MM.1S (cell line): Measurements from ENCODE around the gene CLRN3.

Experiments used
- DNase-seq: peaks from one replicate; pipeline ENCODE4 v3.0.0-alpha.2; 2015
- H2AFZ ChIP-seq: fragments of 300-600 bp; sonication (generic); 2 replicates; pipeline ENCODE4 v1.6.0; 2016; ENCODE audit warnings: antibody characterized with exemption, low read length
- H3F3A ChIP-seq: fragments of 300-600 bp; sonication (generic); 2 replicates; pipeline ENCODE4 v1.6.1; 2016; ENCODE audit warnings: mild to moderate bottlenecking, antibody characterized with exemption, low read length, moderate library complexity, mixed read lengths; ENCODE audit not compliant: insufficient read depth
- H3K27ac ChIP-seq: fragments of 300-600 bp; sonication (generic); 2 replicates; pipeline ENCODE4 v1.5.1; 2016; ENCODE audit warnings: mild to moderate bottlenecking, low read length
- H3K27me3 ChIP-seq: fragments of 300-600 bp; sonication (generic); replicated peaks from 2 replicates; pipeline ENCODE4 v1.6.0; 2016; ENCODE audit warnings: low read length; ENCODE audit not compliant: insufficient read depth
- H3K36me3 ChIP-seq: fragments of 300-600 bp; sonication (generic); replicated peaks from 2 replicates; pipeline ENCODE4 v1.6.1; 2016; ENCODE audit warnings: mild to moderate bottlenecking, low read length, mixed read lengths; ENCODE audit not compliant: insufficient read depth
- H3K4me1 ChIP-seq: fragments of 300-600 bp; sonication (generic); 2 replicates; pipeline ENCODE4 v1.6.1; 2016; ENCODE audit warnings: low read length, mixed read lengths
- H3K4me2 ChIP-seq: fragments of 300-600 bp; sonication (generic); 2 replicates; pipeline ENCODE4 v1.6.0; 2016; ENCODE audit warnings: low read depth, low read length
- H3K4me3 ChIP-seq: fragments of 300-600 bp; sonication (generic); 2 replicates; pipeline ENCODE4 v1.5.1; 2016; ENCODE audit warnings: low read length, mixed read lengths
- H3K79me2 ChIP-seq: fragments of 300-600 bp; sonication (generic); 2 replicates; pipeline ENCODE4 v1.6.1; 2016; ENCODE audit warnings: mixed run types, low read length, mixed read lengths
- H3K9ac ChIP-seq: fragments of 300-600 bp; sonication (generic); 2 replicates; pipeline ENCODE4 v1.6.1; 2016; ENCODE audit warnings: low read length, mixed read lengths
- H3K9me2 ChIP-seq: fragments of 300-600 bp; sonication (generic); replicated peaks from 2 replicates; pipeline ENCODE4 v1.6.1; 2016; ENCODE audit warnings: mild to moderate bottlenecking, low read length, mixed read lengths; ENCODE audit not compliant: insufficient read depth
- H3K9me3 ChIP-seq: fragments of 300-600 bp; sonication (generic); replicated peaks from 2 replicates; pipeline ENCODE4 v1.6.1; 2016; ENCODE audit warnings: mild to moderate bottlenecking, low read length, mixed read lengths; ENCODE audit not compliant: insufficient read depth
- H4K20me1 ChIP-seq: fragments of 300-600 bp; sonication (generic); 2 replicates; pipeline ENCODE4 v1.6.1; 2016; ENCODE audit warnings: mild to moderate bottlenecking, low read length, moderate library complexity, mixed read lengths; ENCODE audit not compliant: insufficient read depth
- EZH2 ChIP-seq: fragments of 300-600 bp; sonication (generic); optimal IDR thresholded peaks from 2 replicates; pipeline ENCODE3; 2017; ENCODE audit warnings: low read depth, mild to moderate bottlenecking, antibody characterized with exemption, low read length, mixed read lengths
- EZH2phosphoT487 ChIP-seq: fragments of 300-600 bp; sonication (generic); IDR thresholded peaks from 2 replicates; pipeline ENCODE4 v1.6.1; 2018; ENCODE audit warnings: antibody characterized with exemption, low read length
- TF ChIP-seq, protein P1 (sequence below): fragments of 300-600 bp; sonication (generic); IDR thresholded peaks from 2 replicates; pipeline ENCODE4 v1.5.1; 2016; ENCODE audit warnings: antibody characterized with exemption, low read length, mixed read lengths

The CLRN3 gene

DNA sequence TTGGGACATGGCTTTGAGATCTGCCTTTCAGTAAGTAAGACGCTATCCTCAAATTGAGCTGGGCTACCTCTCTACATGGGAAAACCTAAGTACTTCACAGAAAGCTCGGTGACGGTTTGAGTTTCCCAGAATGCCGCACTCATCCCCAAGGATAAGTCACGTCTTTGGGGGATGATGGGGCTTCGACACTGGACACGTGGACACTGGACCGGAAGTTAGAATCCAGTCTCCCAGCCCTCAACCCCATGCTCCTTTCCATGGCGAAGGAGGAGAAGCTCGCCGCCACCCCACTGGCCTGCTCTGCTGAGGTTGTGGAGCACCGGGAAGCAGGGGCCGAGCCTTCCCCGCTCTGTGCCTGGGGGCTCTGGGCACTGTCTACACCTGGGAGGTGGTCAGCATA lies 41.6 kb upstream of the CLRN3 start:
- Histone ChIP-seq H3K4me1 (no peaks in the 10 kb centered on the region), H3K79me2 (no peaks in the 10 kb centered on the region), H3F3A (no peaks in the 10 kb centered on the region), H3K9me2 (no peaks in the 10 kb centered on the region), H3K27ac (no peak overlapping the region), H3K9me3 (no peaks in the 10 kb centered on the region), H3K36me3 (no peaks in the 10 kb centered on the region), H3K27me3 (no peaks in the 10 kb centered on the region), H3K4me3 (no peak overlapping the region), H3K9ac (no peak overlapping the region), H3K4me2 (no peak overlapping the region), H4K20me1 (no peaks in the 10 kb centered on the region), H2AFZ (no peak overlapping the region)
- DNase-seq, result no peak
- TF ChIP-seq, protein P1, sequence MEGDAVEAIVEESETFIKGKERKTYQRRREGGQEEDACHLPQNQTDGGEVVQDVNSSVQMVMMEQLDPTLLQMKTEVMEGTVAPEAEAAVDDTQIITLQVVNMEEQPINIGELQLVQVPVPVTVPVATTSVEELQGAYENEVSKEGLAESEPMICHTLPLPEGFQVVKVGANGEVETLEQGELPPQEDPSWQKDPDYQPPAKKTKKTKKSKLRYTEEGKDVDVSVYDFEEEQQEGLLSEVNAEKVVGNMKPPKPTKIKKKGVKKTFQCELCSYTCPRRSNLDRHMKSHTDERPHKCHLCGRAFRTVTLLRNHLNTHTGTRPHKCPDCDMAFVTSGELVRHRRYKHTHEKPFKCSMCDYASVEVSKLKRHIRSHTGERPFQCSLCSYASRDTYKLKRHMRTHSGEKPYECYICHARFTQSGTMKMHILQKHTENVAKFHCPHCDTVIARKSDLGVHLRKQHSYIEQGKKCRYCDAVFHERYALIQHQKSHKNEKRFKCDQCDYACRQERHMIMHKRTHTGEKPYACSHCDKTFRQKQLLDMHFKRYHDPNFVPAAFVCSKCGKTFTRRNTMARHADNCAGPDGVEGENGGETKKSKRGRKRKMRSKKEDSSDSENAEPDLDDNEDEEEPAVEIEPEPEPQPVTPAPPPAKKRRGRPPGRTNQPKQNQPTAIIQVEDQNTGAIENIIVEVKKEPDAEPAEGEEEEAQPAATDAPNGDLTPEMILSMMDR, result no peak
- no peak for TF ChIP-seq EZH2
- TF ChIP-seq EZH2phosphoT487, result no peak

DNA sequence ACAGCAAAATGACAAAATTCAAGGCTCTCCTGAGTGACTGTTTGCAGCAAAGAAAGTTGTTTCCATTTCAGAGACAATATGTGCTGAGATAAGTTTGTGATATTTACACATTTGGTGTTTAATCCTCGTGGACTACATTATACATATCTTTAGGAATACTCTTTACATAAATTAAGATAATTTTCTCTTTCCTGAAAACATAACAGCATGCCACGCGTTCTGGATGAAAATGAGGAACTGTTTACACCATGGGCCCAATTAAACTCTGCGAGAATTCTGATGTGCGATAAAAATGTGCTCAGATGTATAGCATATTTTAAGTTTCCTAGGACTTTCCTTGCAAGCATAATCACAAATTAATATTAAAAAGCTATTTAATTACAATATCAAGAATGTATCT lies 40.5 kb upstream of the CLRN3 start:
- Histone ChIP-seq H3F3A (no peaks in the 10 kb centered on the region), H3K9me2 (no peaks in the 10 kb centered on the region), H3K9ac (no peak overlapping the region), H3K27me3 (no peaks in the 10 kb centered on the region), H3K4me2 (no peak overlapping the region), H2AFZ (no peak overlapping the region; the same call in 1 of the 2 replicates), H3K79me2 (no peaks in the 10 kb centered on the region), H3K4me1 (no peaks in the 10 kb centered on the region), H4K20me1 (no peaks in the 10 kb centered on the region), H3K4me3 (no peak overlapping the region), H3K36me3 (no peaks in the 10 kb centered on the region), H3K9me3 (no peaks in the 10 kb centered on the region), H3K27ac (no peak overlapping the region)
- DNase-seq, result no peak
- no peak for TF ChIP-seq EZH2
- TF ChIP-seq, protein P1, result no peak
- no peak for TF ChIP-seq EZH2phosphoT487

DNA sequence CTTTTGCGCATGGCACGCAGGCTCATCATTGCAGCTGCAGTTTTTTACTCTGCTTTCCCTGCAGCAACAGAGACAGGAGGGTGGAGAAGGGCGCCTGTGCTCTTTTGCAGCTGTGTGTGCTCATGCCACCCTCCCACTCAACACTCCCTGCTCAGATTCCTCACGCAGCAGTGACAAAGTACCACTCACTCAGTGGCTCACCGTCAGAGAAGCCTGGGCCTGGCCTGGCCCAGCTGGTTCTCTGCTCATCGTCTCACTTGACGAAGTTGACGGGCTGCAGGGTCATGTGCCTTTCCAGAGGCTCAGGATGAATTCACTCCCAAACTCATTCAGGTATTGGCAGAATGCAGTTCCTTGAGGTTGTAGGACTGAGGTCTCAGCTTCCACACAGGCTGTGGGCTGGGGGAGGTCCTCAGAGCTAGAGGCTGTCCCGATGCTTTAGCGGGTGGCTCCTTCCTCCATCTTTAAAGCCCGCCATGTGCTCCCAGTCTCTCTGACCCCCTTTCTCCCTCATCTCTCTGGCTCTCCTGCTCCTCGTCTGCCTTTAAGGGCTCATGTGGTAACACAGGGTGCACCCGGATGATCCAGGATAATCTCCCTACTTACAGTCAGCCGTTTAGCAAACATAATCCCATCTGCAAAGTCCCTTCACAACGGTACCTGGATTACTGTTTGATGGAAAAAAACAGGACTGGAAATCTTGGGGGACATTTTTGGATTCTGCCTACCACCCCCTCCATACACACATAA lies 40.0 kb upstream of the CLRN3 start:
- no peak overlapping the region for H3K4me3 ChIP-seq
- H3K27me3 ChIP-seq, result no peaks in the 10 kb centered on the region
- no peaks in the 10 kb centered on the region for H3K9me2 ChIP-seq
- no peaks in the 10 kb centered on the region for H3K9me3 ChIP-seq
- no peaks in the 10 kb centered on the region for H4K20me1 ChIP-seq
- H3K79me2 ChIP-seq, result no peaks in the 10 kb centered on the region
- no peaks in the 10 kb centered on the region for H3K36me3 ChIP-seq
- H3K4me1 ChIP-seq, result no peaks in the 10 kb centered on the region
- no peaks in the 10 kb centered on the region for H3F3A ChIP-seq
- no peak for DNase-seq
- H3K4me2 ChIP-seq, result no peak overlapping the region
- no peak overlapping the region for H3K27ac ChIP-seq
- TF ChIP-seq, protein P1, result no peak
- TF ChIP-seq EZH2, result no peak
- no peak for TF ChIP-seq EZH2phosphoT487
- H2AFZ ChIP-seq, result no peak overlapping the region; the same call in 1 of the 2 replicates
- H3K9ac ChIP-seq, result no peak overlapping the region
